Measurements from ENCODE around the gene PTPN1.

- no peak for TF ChIP-seq CTCF (conservative IDR thresholded peaks at IDR 0.05 in 1 of 2, IDR thresholded peaks at IDR 0.05 in 1 of 2; ENCODE audit: low read depth in 1 of 2, low read length in 2 of 2)
- TF ChIP-seq EZH2 (IDR thresholded peaks at IDR 0.05; ENCODE audit: low read length, missing control alignments) = no peak
Observed at GRCh38 chr20:50508171-50508755, 1.9 kb upstream of the PTPN1 start.
